ENCODE results near the gene LRP4. TPM values are rescaled to one million over a fixed set of nuclear protein-coding genes. Genes with fewer than 3 reads are reported as not detected.

Gene LRP4
- total RNA-seq, 2 experiments from 2014 or later = 0.36 to 0.45 TPM

DNA sequence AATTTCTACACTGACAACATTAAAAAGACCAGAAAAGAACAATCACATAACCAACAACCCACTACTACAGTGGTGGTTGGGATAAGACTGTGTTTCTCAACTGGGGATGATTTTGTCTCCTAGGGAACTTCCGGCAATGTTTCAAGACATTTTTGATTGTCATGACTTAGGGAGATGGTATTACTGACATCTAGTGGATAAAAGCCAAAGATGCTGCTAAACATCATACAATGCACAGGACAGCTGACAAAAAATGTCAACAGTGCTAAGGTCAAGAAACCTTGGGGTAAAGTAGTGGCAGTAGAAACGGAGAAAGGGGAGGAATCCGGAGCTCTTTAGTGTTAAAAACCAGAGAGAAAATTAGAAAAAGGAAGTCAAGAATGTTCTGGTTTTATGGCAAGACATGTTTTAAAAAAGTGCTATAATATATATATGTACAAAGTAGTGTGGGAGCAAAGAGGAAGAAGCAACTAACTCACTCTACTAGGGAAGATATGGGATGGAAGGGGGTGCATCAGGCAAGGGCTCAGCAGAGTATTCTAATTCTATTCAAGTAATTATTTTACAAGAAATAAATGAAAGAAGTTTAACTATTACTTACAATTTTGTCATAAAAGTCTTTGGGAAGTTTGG lies 109.4 kb downstream of the LRP4 start:
- ChIA-PET POLR2A (no interaction called here), CTCF (interaction anchor here (0.7 to 1.3 kb wide), 3 partner anchors 49 to 344 kb away, joined by 3 read pairs; no protein-coding TSS in a partner anchor)
- Mint-ChIP-seq H3K4me1 (ENCODE audit: low read depth) (peaks cover 6% of the 10 kb centered on the region), H3K4me3 (no peak overlapping the region), H3K9me3 (no peaks in the 10 kb centered on the region), H3K36me3 (ENCODE audit: low read depth) (peaks cover 36% of the 10 kb centered on the region), H3K27ac (no peak overlapping the region), H3K27me3 (no peaks in the 10 kb centered on the region)
- intact Hi-C loops (cut with micrococcal nuclease) = no loop called here
- no peak for ATAC-seq
- no peak for DNase-seq
- TF ChIP-seq, protein P1, sequence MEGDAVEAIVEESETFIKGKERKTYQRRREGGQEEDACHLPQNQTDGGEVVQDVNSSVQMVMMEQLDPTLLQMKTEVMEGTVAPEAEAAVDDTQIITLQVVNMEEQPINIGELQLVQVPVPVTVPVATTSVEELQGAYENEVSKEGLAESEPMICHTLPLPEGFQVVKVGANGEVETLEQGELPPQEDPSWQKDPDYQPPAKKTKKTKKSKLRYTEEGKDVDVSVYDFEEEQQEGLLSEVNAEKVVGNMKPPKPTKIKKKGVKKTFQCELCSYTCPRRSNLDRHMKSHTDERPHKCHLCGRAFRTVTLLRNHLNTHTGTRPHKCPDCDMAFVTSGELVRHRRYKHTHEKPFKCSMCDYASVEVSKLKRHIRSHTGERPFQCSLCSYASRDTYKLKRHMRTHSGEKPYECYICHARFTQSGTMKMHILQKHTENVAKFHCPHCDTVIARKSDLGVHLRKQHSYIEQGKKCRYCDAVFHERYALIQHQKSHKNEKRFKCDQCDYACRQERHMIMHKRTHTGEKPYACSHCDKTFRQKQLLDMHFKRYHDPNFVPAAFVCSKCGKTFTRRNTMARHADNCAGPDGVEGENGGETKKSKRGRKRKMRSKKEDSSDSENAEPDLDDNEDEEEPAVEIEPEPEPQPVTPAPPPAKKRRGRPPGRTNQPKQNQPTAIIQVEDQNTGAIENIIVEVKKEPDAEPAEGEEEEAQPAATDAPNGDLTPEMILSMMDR (IDR thresholded peaks at IDR 0.05) = no peak

Other genes starting within 250 kb of the LRP4 start
- 10 to 100 TPM; 32.7 to 34.5 TPM for gene ARHGAP1, start 217.9 kb downstream of the LRP4 start, total RNA-seq
- 1 to 10 TPM; 9.2 to 9.7 TPM for gene ZNF408, start 217.5 kb downstream of the LRP4 start, total RNA-seq
- not detected for gene F2, start 199.3 kb downstream of the LRP4 start, total RNA-seq
- 100 to 1,000 TPM; 137 to 145 TPM for gene CKAP5, start 72.3 kb downstream of the LRP4 start, total RNA-seq
- 10 to 100 TPM; 12.8 to 14.4 TPM for gene CSTPP1, start 18.2 kb upstream of the LRP4 start, total RNA-seq